Measurements from ENCODE around the gene NEDD8.

GRCh38 chr14:24206260-24207103 lies 25.7 kb downstream of the NEDD8 start:
- TF ChIP-seq ZNF600 (tag by site-specific recombination; IDR thresholded peaks at IDR 0.05) (no peak), CTCF (tag by site-specific recombination; IDR thresholded peaks at IDR 0.05) (no peak), SP2 (tag by site-specific recombination; IDR thresholded peaks at IDR 0.05) (no peak), KLF10 (tag by site-specific recombination; IDR thresholded peaks at IDR 0.05) (no peak), TCF7L2 (IDR thresholded peaks at IDR 0.05; ENCODE audit: borderline replicate concordance, low read depth, low read length) (no peak), ZNF10 (tag by site-specific recombination; IDR thresholded peaks at IDR 0.05) (no peak), PRDM10 (tag by site-specific recombination; IDR thresholded peaks at IDR 0.05) (no peak), ZNF521 (tag by site-specific recombination; IDR thresholded peaks at IDR 0.05) (no peak)
- TF ChIP-seq, protein P1, sequence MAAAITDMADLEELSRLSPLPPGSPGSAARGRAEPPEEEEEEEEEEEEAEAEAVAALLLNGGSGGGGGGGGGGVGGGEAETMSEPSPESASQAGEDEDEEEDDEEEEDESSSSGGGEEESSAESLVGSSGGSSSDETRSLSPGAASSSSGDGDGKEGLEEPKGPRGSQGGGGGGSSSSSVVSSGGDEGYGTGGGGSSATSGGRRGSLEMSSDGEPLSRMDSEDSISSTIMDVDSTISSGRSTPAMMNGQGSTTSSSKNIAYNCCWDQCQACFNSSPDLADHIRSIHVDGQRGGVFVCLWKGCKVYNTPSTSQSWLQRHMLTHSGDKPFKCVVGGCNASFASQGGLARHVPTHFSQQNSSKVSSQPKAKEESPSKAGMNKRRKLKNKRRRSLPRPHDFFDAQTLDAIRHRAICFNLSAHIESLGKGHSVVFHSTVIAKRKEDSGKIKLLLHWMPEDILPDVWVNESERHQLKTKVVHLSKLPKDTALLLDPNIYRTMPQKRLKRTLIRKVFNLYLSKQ (tag by site-specific recombination; IDR thresholded peaks at IDR 0.05; ENCODE audit: borderline replicate concordance), result no peak

Measured in HEK293 (cell line).